CD4-positive, alpha-beta memory T cell (primary cell): ENCODE results near the gene SLC22A17. TPM values are rescaled to one million over a fixed set of nuclear protein-coding genes. Genes with fewer than 3 reads are reported as not detected.

ENCODE experiments used
- CTCF ChIA-PET: fragments of 350-600 bp; sonication (Branson Sonifier 250); formaldehyde crosslinking; loops from one replicate; lab custom pipeline; 2021; ENCODE audit warnings: inconsistent platforms; ENCODE audit not compliant: partially characterized antibody; lab: Charles Lee
- POLR2A ChIA-PET: fragments of 350-600 bp; sonication (Branson Sonifier 250); formaldehyde crosslinking; loops from one replicate; lab custom pipeline; 2021; ENCODE audit not compliant: partially characterized antibody; lab: Charles Lee
- DNase-seq, 5 donors: peaks; one replicate each; pipeline versions ENCODE4 v3.0.0 to v3.0.0-alpha.2; 2020 to 2022; ENCODE audit warnings: mixed read lengths in 1 of 5
- H3K27ac ChIP-seq: one replicate; pipeline ENCODE4 v1.7.0; 2013; ENCODE audit warnings: low read depth, low read length
- H3K27me3 ChIP-seq: 2 replicates; pipeline ENCODE4 v1.7.0; 2013; ENCODE audit warnings: mild to moderate bottlenecking, low read length, moderate library complexity; ENCODE audit not compliant: insufficient read depth
- H3K36me3 ChIP-seq: 2 replicates; pipeline ENCODE4 v1.7.0; 2013; ENCODE audit warnings: mild to moderate bottlenecking, low read length, moderate library complexity; ENCODE audit not compliant: insufficient read depth
- H3K4me1 ChIP-seq: 2 replicates; pipeline ENCODE4 v1.7.0; 2013; ENCODE audit warnings: mild to moderate bottlenecking, low read length, moderate library complexity; ENCODE audit not compliant: insufficient read depth
- H3K4me3 ChIP-seq, 2 donors: one replicate each; pipeline ENCODE4 v1.7.0; 2013; ENCODE audit warnings: low read length in 2 of 2, mild to moderate bottlenecking in 1 of 2
- H3K9me3 ChIP-seq, 2 donors: one replicate each; pipeline ENCODE4 v1.7.0; 2013; ENCODE audit warnings: low read length in 2 of 2, control low read depth in 1 of 2; ENCODE audit not compliant: control insufficient read depth in 1 of 2
- H3K27ac Mint-ChIP-seq, 7 donors: one replicate each; pipeline ENCODE4 v1.8.0; 2020 to 2021; ENCODE audit warnings: mixed read lengths in 7 of 7, mild to moderate bottlenecking in 6 of 7, inconsistent platforms in 3 of 7, moderate library complexity in 3 of 7
- H3K27me3 Mint-ChIP-seq, 2 donors: one replicate each; pipeline ENCODE4 v1.8.0; 2020 to 2021; ENCODE audit warnings: mixed read lengths in 2 of 2
- H3K36me3 Mint-ChIP-seq, 2 donors: one replicate each; pipeline ENCODE4 v1.8.0; 2020 to 2021; ENCODE audit warnings: mixed read lengths in 2 of 2, inconsistent platforms in 1 of 2, mild to moderate bottlenecking in 1 of 2
- H3K4me1 Mint-ChIP-seq, 4 donors: one replicate each; pipeline ENCODE4 v1.8.0; 2020 to 2021; ENCODE audit warnings: mixed read lengths in 4 of 4, mild to moderate bottlenecking in 1 of 4
- H3K4me3 Mint-ChIP-seq, 8 donors: one replicate each; pipeline ENCODE4 v1.8.0; 2020 to 2021; ENCODE audit warnings: mixed read lengths in 8 of 8, mild to moderate bottlenecking in 7 of 8, moderate library complexity in 6 of 8, inconsistent platforms in 3 of 8
- H3K9me3 Mint-ChIP-seq, 8 donors: one replicate each; pipeline ENCODE4 v1.8.0; 2020 to 2021; ENCODE audit warnings: mixed read lengths in 8 of 8, mild to moderate bottlenecking in 5 of 8, inconsistent platforms in 3 of 8, moderate library complexity in 1 of 8
- intact Hi-C: fragments of 100-400 bp; cut with micrococcal nuclease; formaldehyde crosslinking; loops from one replicate; pipeline ENCODE4 v1.15.1; 2023
- polyA plus RNA-seq, 2 donors: library from polyadenylated mRNA; unstranded; fragments of 300-500 nt; fragmentation: Illumina TruSeq; gene quantifications; one replicate each; pipeline ENCODE4 v1.2.3, GENCODE V29; 2021
- total RNA-seq, 2 experiments: library from RNA; stranded (reverse); gene quantifications; one replicate each; pipeline ENCODE4 v1.2.3, GENCODE V29; 2021

SLC22A17 gene
- total and polyA plus RNA-seq, 4 experiments from 2014 or later = 2.9 to 21.1 (median 11.9) TPM

GRCh38 chr14:23380976-23381375, 28.3 kb upstream of the SLC22A17 start:
- no peaks in the 10 kb centered on the region for H3K9me3 ChIP-seq
- H3K27me3 Mint-ChIP-seq = peaks cover 5 to 16% of the 10 kb centered on the region in 2 donors
- no peak overlapping the region for H3K4me3 Mint-ChIP-seq
- DNase-seq = no peak
- no peak overlapping the region for H3K4me3 ChIP-seq
- ChIA-PET POLR2A (no interaction called here), CTCF (interaction anchor here (0.7 to 4.2 kb wide), 21 partner anchors 13 to 260 kb away, joined by 3 to 36 read pairs (median 9); partner anchors contain the start of genes PPP1R3E and SLC22A17)
- no peak overlapping the region for H3K27ac Mint-ChIP-seq
- no peaks in the 10 kb centered on the region for H3K9me3 Mint-ChIP-seq
- no peaks in the 10 kb centered on the region for H3K36me3 ChIP-seq
- no peak overlapping the region for H3K27ac ChIP-seq
- no peaks in the 10 kb centered on the region for H3K36me3 Mint-ChIP-seq
- no peaks in the 10 kb centered on the region for H3K27me3 ChIP-seq
- intact Hi-C loops = loop anchor here (1.0 to 2.0 kb wide), 3 partner anchors 53 to 312 kb away; no protein-coding TSS in a partner anchor
- H3K4me1 Mint-ChIP-seq = no peaks in the 10 kb centered on the region
- no peaks in the 10 kb centered on the region for H3K4me1 ChIP-seq

- Histone ChIP-seq H3K27ac (no peak overlapping the region), H3K4me1 (no peaks in the 10 kb centered on the region), H3K4me3 (no peak overlapping the region), H3K36me3 (no peaks in the 10 kb centered on the region), H3K9me3 (no peaks in the 10 kb centered on the region), H3K27me3 (no peaks in the 10 kb centered on the region)
- Mint-ChIP-seq H3K4me3 (no peak overlapping the region), H3K9me3 (no peaks in the 10 kb centered on the region), H3K36me3 (no peaks in the 10 kb centered on the region), H3K4me1 (no peaks in the 10 kb centered on the region), H3K27me3 (peaks cover 5 to 16% of the 10 kb centered on the region in 2 donors), H3K27ac (peak overlapping the region in 1 of 7 donors; percentile 4)
- ChIA-PET CTCF (interaction anchor here (0.6 to 4.1 kb wide), 42 partner anchors 9 to 325 kb away, joined by 3 to 36 read pairs (median 4); partner anchors contain the start of genes PPP1R3E and SLC22A17), POLR2A (interaction anchor here (0.9 kb wide), 1 partner anchor 823 kb away, joined by 3 read pairs; no protein-coding TSS in a partner anchor)
- intact Hi-C loops = loop anchor here (1.0 to 2.0 kb wide), 3 partner anchors 52 to 312 kb away; no protein-coding TSS in a partner anchor
- no peak for DNase-seq
Observed at GRCh38 chr14:23380197-23380914, 27.7 kb upstream of the SLC22A17 start.

- no peaks in the 10 kb centered on the region for H3K4me1 ChIP-seq
- H3K36me3 ChIP-seq = no peaks in the 10 kb centered on the region
- peak; percentile 54 to 67 (median 65) for DNase-seq
- Mint-ChIP-seq H3K4me1 (no peaks in the 10 kb centered on the region), H3K9me3 (no peaks in the 10 kb centered on the region), H3K4me3 (no peak overlapping the region), H3K36me3 (no peaks in the 10 kb centered on the region), H3K27ac (peak overlapping the region in 1 of 7 donors; percentile 4), H3K27me3 (peaks cover 5 to 11% of the 10 kb centered on the region in 2 donors)
- no peaks in the 10 kb centered on the region for H3K27me3 ChIP-seq
- H3K4me3 ChIP-seq = no peak overlapping the region
- CTCF ChIA-PET = interaction anchor here (0.6 to 4.1 kb wide), 45 partner anchors 9 to 324 kb away, joined by 3 to 36 read pairs (median 4); partner anchors contain the start of genes PABPN1, PPP1R3E and SLC22A17
- no peak overlapping the region for H3K27ac ChIP-seq
- intact Hi-C loops = loop anchor here (1.0 to 2.0 kb wide), 3 partner anchors 51 to 311 kb away; no protein-coding TSS in a partner anchor
- H3K9me3 ChIP-seq = no peaks in the 10 kb centered on the region
- POLR2A ChIA-PET = interaction anchor here (0.8 to 0.9 kb wide), 3 partner anchors 53 to 823 kb away, joined by 3 read pairs; partner anchors contain the start of gene PPP1R3E
Observed at GRCh38 chr14:23379366-23380196, 26.9 kb upstream of the SLC22A17 start.

- Histone ChIP-seq H3K36me3 (no peaks in the 10 kb centered on the region), H3K4me3 (no peak overlapping the region), H3K4me1 (no peaks in the 10 kb centered on the region), H3K9me3 (no peaks in the 10 kb centered on the region), H3K27ac (no peak overlapping the region), H3K27me3 (no peaks in the 10 kb centered on the region)
- DNase-seq = no peak
- Mint-ChIP-seq H3K27me3 (peaks cover 5 to 9% of the 10 kb centered on the region in 2 donors), H3K9me3 (no peaks in the 10 kb centered on the region), H3K4me1 (no peaks in the 10 kb centered on the region), H3K4me3 (no peak overlapping the region), H3K27ac (no peak overlapping the region), H3K36me3 (no peaks in the 10 kb centered on the region)
- POLR2A ChIA-PET = interaction anchor here (0.8 kb wide), 2 partner anchors 76 to 92 kb away, joined by 3 read pairs; partner anchors contain the start of gene PPP1R3E
- intact Hi-C loops = no loop called here
- CTCF ChIA-PET = interaction anchor here (0.7 to 4.1 kb wide), 10 partner anchors 9 to 258 kb away, joined by 3 to 36 read pairs (median 10); partner anchors contain the start of gene PABPN1
Observed at GRCh38 chr14:23378612-23379220, 26.0 kb upstream of the SLC22A17 start.

- POLR2A ChIA-PET = interaction anchor here (1.6 kb wide), 1 partner anchor 75 kb away, joined by 5 read pairs; the partner anchor contains the start of gene PPP1R3E
Observed at GRCh38 chr14:23377573-23378563, 25.2 kb upstream of the SLC22A17 start.

GRCh38 chr14:23377198-23377550, 24.5 kb upstream of the SLC22A17 start:
- DNase-seq = no peak
- peaks cover 4% of the 10 kb centered on the region in 2 donors for H3K27me3 Mint-ChIP-seq
- no peaks in the 10 kb centered on the region for H3K9me3 ChIP-seq
- H3K4me1 ChIP-seq = no peaks in the 10 kb centered on the region
- H3K4me3 ChIP-seq = no peak overlapping the region
- intact Hi-C loops = no loop called here
- CTCF ChIA-PET = interaction anchor here (1.2 to 1.7 kb wide), 3 partner anchors 99 to 257 kb away, joined by 3 to 4 read pairs (median 4); no protein-coding TSS in a partner anchor
- no peak overlapping the region for H3K4me3 Mint-ChIP-seq
- H3K4me1 Mint-ChIP-seq = no peaks in the 10 kb centered on the region
- no peak overlapping the region for H3K27ac ChIP-seq
- H3K36me3 ChIP-seq = no peaks in the 10 kb centered on the region
- POLR2A ChIA-PET = interaction anchor here (1.4 to 1.6 kb wide), 2 partner anchors 56 to 74 kb away, joined by 3 to 5 read pairs; partner anchors contain the start of genes PABPN1 and PPP1R3E
- H3K36me3 Mint-ChIP-seq = no peaks in the 10 kb centered on the region
- peak overlapping the region in 1 of 7 donors; percentile 55 for H3K27ac Mint-ChIP-seq
- H3K27me3 ChIP-seq = no peaks in the 10 kb centered on the region
- no peaks in the 10 kb centered on the region for H3K9me3 Mint-ChIP-seq

More at GRCh38 chr14:23377573-23378563, 25.2 kb upstream of the SLC22A17 start:
- intact Hi-C loops = no loop called here
- Mint-ChIP-seq H3K9me3 (no peaks in the 10 kb centered on the region), H3K36me3 (no peaks in the 10 kb centered on the region), H3K27me3 (peaks cover 5 to 8% of the 10 kb centered on the region in 2 donors), H3K4me1 (no peaks in the 10 kb centered on the region), H3K4me3 (no peak overlapping the region), H3K27ac (peak overlapping the region in 1 of 7 donors; percentile 55)
- CTCF ChIA-PET = interaction anchor here (0.7 to 2.9 kb wide), 8 partner anchors 8 to 258 kb away, joined by 3 to 36 read pairs (median 4); partner anchors contain the start of gene PABPN1
- H3K4me3 ChIP-seq = no peak overlapping the region
- H3K4me1 ChIP-seq = no peaks in the 10 kb centered on the region
- no peaks in the 10 kb centered on the region for H3K36me3 ChIP-seq
- H3K9me3 ChIP-seq = no peaks in the 10 kb centered on the region
- H3K27me3 ChIP-seq = no peaks in the 10 kb centered on the region
- no peak overlapping the region for H3K27ac ChIP-seq
- no peak for DNase-seq
